HEK293 (cell line): Measurements from ENCODE around the gene PTGIS.

Experiments
- HOXC10 ChIP-seq: sonication (generic); formaldehyde crosslinking; IDR thresholded peaks from 2 replicates; pipeline ENCODE4 v1.8.1; 2023; ENCODE audit warnings: mild to moderate bottlenecking, missing genetic modification reagents
- IKZF3 ChIP-seq: fragments of 450-650 bp; IDR thresholded peaks from 2 replicates; pipeline ENCODE4 v1.5.0; 2018; ENCODE audit warnings: missing biosample characterization, mild to moderate bottlenecking, missing genetic modification characterization, moderate library complexity
- OSR2 ChIP-seq: fragments of 450-650 bp; formaldehyde crosslinking; IDR thresholded peaks from 2 replicates; pipeline ENCODE4 v1.5.1; 2016; ENCODE audit warnings: missing biosample characterization, missing genetic modification characterization
- SCRT1 ChIP-seq: fragments of 450-650 bp; formaldehyde crosslinking; IDR thresholded peaks from 2 replicates; pipeline ENCODE4 v1.5.1; 2016; ENCODE audit warnings: missing biosample characterization, missing genetic modification characterization, borderline replicate concordance
- SCRT2 ChIP-seq: fragments of 450-650 bp; formaldehyde crosslinking; IDR thresholded peaks from 2 replicates; pipeline ENCODE4 v1.5.1; 2016; ENCODE audit warnings: missing biosample characterization, missing genetic modification characterization
- SP7 ChIP-seq: fragments of 450-650 bp; formaldehyde crosslinking; IDR thresholded peaks from 2 replicates; pipeline ENCODE4 v1.5.1; 2016; ENCODE audit warnings: missing biosample characterization, missing genetic modification characterization
- WT1 ChIP-seq: fragments of 450-650 bp; formaldehyde crosslinking; IDR thresholded peaks from 2 replicates; pipeline ENCODE4 v1.5.1; 2016; ENCODE audit warnings: missing biosample characterization, missing genetic modification characterization
- ZBTB20 ChIP-seq: fragments of 450-650 bp; formaldehyde crosslinking; IDR thresholded peaks from 2 replicates; pipeline ENCODE4 v1.5.1; 2016; ENCODE audit warnings: missing biosample characterization, missing genetic modification characterization
- ZBTB26 ChIP-seq: fragments of 450-650 bp; formaldehyde crosslinking; optimal IDR thresholded peaks from 2 replicates; pipeline ENCODE3; 2016; ENCODE audit warnings: missing biosample characterization, mild to moderate bottlenecking, missing genetic modification characterization
- ZBTB48 ChIP-seq: fragments of 450-650 bp; formaldehyde crosslinking; IDR thresholded peaks from 2 replicates; pipeline ENCODE4 v1.5.1; 2016; ENCODE audit warnings: missing biosample characterization, missing genetic modification characterization
- ZEB2 ChIP-seq: fragments of 450-650 bp; formaldehyde crosslinking; IDR thresholded peaks from 2 replicates; pipeline ENCODE4 v1.5.1; 2016; ENCODE audit warnings: missing biosample characterization, missing genetic modification characterization
- ZNF121 ChIP-seq: fragments of 450-650 bp; formaldehyde crosslinking; IDR thresholded peaks from 2 replicates; pipeline ENCODE4 v1.5.1; 2016; ENCODE audit warnings: missing biosample characterization, missing genetic modification characterization
- ZNF2 ChIP-seq: fragments of 450-650 bp; formaldehyde crosslinking; IDR thresholded peaks from 2 replicates; pipeline ENCODE4 v1.5.1; 2016; ENCODE audit warnings: missing biosample characterization, missing genetic modification characterization
- ZNF24 ChIP-seq: fragments of 450-650 bp; formaldehyde crosslinking; IDR thresholded peaks from 2 replicates; pipeline ENCODE4 v1.5.1; 2016; ENCODE audit warnings: missing biosample characterization, missing genetic modification characterization
- ZNF335 ChIP-seq: fragments of 450-650 bp; formaldehyde crosslinking; conservative IDR thresholded peaks from 2 replicates; pipeline ENCODE4 v1.5.1; 2016; ENCODE audit warnings: missing biosample characterization, missing genetic modification characterization
- ZNF394 ChIP-seq: fragments of 450-650 bp; formaldehyde crosslinking; IDR thresholded peaks from 2 replicates; pipeline ENCODE4 v1.5.1; 2016; ENCODE audit warnings: missing biosample characterization, missing genetic modification characterization, mild to moderate bottlenecking, moderate library complexity, borderline replicate concordance
- ZNF514 ChIP-seq: fragments of 450-650 bp; formaldehyde crosslinking; IDR thresholded peaks from 2 replicates; pipeline ENCODE4 v1.5.1; 2016; ENCODE audit warnings: missing biosample characterization, missing genetic modification characterization
- ZNF561 ChIP-seq: fragments of 450-650 bp; IDR thresholded peaks from 2 replicates; pipeline ENCODE4 v1.5.1; 2018; ENCODE audit warnings: missing biosample characterization, missing genetic modification characterization, borderline replicate concordance
- ZNF600 ChIP-seq: fragments of 450-650 bp; formaldehyde crosslinking; IDR thresholded peaks from 2 replicates; pipeline ENCODE4 v1.5.1; 2016; ENCODE audit warnings: missing biosample characterization, missing genetic modification characterization
- ZNF629 ChIP-seq: fragments of 450-650 bp; formaldehyde crosslinking; IDR thresholded peaks from 2 replicates; pipeline ENCODE4 v1.5.1; 2017; ENCODE audit warnings: missing biosample characterization, missing genetic modification characterization
- ZNF654 ChIP-seq: fragments of 450-650 bp; formaldehyde crosslinking; IDR thresholded peaks from 2 replicates; pipeline ENCODE4 v1.5.1; 2016; ENCODE audit warnings: low read depth, missing biosample characterization, missing genetic modification characterization
- ZNF692 ChIP-seq: fragments of 450-650 bp; formaldehyde crosslinking; IDR thresholded peaks from 2 replicates; pipeline ENCODE4 v1.5.1; 2016; ENCODE audit warnings: missing biosample characterization, missing genetic modification characterization
- ZNF704 ChIP-seq: fragments of 450-650 bp; formaldehyde crosslinking; IDR thresholded peaks from 2 replicates; pipeline ENCODE4 v1.5.1; 2016; ENCODE audit warnings: missing biosample characterization, missing genetic modification characterization
- ZNF785 ChIP-seq: fragments of 450-650 bp; formaldehyde crosslinking; IDR thresholded peaks from 2 replicates; pipeline ENCODE4 v1.5.1; 2016; ENCODE audit warnings: missing biosample characterization, missing genetic modification characterization
- ZSCAN30 ChIP-seq: fragments of 450-650 bp; IDR thresholded peaks from 2 replicates; pipeline ENCODE4 v1.5.1; 2018; ENCODE audit warnings: missing biosample characterization, mild to moderate bottlenecking, missing genetic modification characterization, moderate library complexity
- ZSCAN4 ChIP-seq: fragments of 450-650 bp; formaldehyde crosslinking; IDR thresholded peaks from 2 replicates; pipeline ENCODE4 v1.5.1; 2017; ENCODE audit warnings: missing biosample characterization, missing genetic modification characterization
- ZXDB ChIP-seq: fragments of 450-650 bp; formaldehyde crosslinking; IDR thresholded peaks from 2 replicates; pipeline ENCODE4 v1.5.1; 2016; ENCODE audit warnings: missing biosample characterization, missing genetic modification characterization
- TF ChIP-seq, protein P1 (sequence below): fragments of 450-650 bp; formaldehyde crosslinking; IDR thresholded peaks from 2 replicates; pipeline ENCODE4 v1.5.1; 2017; ENCODE audit warnings: missing biosample characterization, missing genetic modification characterization
- TF ChIP-seq, protein P2 (sequence below): fragments of 450-650 bp; formaldehyde crosslinking; IDR thresholded peaks from 2 replicates; pipeline ENCODE4; 2016; ENCODE audit warnings: missing biosample characterization, missing genetic modification characterization
- TF ChIP-seq, protein P3 (sequence below): fragments of 450-650 bp; formaldehyde crosslinking; IDR thresholded peaks from 2 replicates; pipeline ENCODE4 v1.5.1; 2017; ENCODE audit warnings: missing biosample characterization, missing genetic modification characterization

PTGIS gene

DNA sequence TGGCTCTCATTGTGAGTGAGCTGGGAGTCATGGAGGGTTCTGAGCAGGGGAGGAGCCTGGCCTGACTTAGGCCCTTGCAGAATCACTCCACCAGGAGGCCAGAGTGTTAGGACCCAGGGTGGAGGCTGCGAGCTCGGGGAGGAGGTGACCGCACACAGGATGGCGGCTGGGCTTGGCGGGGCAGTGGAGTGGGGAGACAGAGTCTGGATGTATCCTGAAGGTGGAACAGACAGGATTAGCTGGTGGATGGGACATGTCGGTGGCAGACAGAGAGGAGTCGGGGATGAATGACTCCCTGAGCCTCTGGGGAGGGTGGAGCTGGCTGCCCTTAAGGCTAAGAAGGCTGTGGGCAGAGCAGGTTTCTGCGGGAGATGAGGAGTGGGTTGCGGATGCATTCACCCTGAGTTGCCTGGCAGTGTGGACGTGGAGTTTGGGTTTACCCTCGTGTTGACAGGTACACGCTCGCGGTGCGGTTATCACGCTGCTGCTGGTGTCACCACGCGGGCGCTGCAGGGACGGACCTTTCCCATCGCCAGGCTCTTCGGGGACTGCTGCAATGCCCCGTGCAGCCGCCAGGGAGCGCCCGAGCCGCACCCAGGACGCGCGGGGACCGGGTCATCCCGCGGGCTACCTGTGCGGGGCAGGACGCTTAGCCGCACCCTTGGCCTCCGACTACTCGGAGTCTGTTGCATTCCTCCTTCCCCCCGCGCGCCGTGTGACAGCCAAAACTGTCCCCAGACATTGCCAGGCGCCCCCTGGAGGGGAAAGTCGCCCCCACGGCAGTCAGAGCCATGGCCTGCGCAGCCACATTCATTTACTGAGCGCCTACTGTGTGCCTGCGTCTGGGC is 43.0 kb upstream of the PTGIS start (continued):
- peak; percentile 65 for TF ChIP-seq ZNF692 (tag by site-specific recombination)
- peak; percentile 16; the same call in 1 of the 2 replicates for TF ChIP-seq WT1 (tag by site-specific recombination)
- peak; percentile 64 for TF ChIP-seq ZNF654 (tag by site-specific recombination)
- TF ChIP-seq ZNF629 = peak; percentile 50
- peak; percentile 88 for TF ChIP-seq SCRT2 (tag by site-specific recombination)
- TF ChIP-seq ZNF561 (tag by site-specific recombination) = peak; percentile 79; the same call in 1 of the 2 replicates
- no peak for TF ChIP-seq ZNF121 (tag by site-specific recombination)
- TF ChIP-seq ZBTB48 (tag by site-specific recombination) = peak; percentile 76
- peak; percentile 87 for TF ChIP-seq ZEB2
- TF ChIP-seq ZXDB (tag by site-specific recombination) = peak; percentile 35; the same call in 1 of the 2 replicates
- TF ChIP-seq SCRT1 (tag by site-specific recombination) = 0 out of 2 replicates have a peak, but pooled peaks have one; percentile 24
- TF ChIP-seq ZNF704 (tag by site-specific recombination) = no peak
- TF ChIP-seq ZSCAN4 (tag by site-specific recombination) = 0 out of 2 replicates have a peak, but pooled peaks have one; percentile 13
- TF ChIP-seq SP7 (tag by site-specific recombination) = peak; percentile 52; the same call in 1 of the 2 replicates
- TF ChIP-seq ZNF24 (tag by site-specific recombination) = 0 out of 2 replicates have a peak, but pooled peaks have one; percentile 26
- peak; percentile 29; the same call in 1 of the 2 replicates for TF ChIP-seq OSR2 (tag by site-specific recombination)
- 0 out of 2 replicates have a peak, but pooled peaks have one; percentile 44 for TF ChIP-seq IKZF3 (tag by site-specific recombination)
- TF ChIP-seq, protein P1, sequence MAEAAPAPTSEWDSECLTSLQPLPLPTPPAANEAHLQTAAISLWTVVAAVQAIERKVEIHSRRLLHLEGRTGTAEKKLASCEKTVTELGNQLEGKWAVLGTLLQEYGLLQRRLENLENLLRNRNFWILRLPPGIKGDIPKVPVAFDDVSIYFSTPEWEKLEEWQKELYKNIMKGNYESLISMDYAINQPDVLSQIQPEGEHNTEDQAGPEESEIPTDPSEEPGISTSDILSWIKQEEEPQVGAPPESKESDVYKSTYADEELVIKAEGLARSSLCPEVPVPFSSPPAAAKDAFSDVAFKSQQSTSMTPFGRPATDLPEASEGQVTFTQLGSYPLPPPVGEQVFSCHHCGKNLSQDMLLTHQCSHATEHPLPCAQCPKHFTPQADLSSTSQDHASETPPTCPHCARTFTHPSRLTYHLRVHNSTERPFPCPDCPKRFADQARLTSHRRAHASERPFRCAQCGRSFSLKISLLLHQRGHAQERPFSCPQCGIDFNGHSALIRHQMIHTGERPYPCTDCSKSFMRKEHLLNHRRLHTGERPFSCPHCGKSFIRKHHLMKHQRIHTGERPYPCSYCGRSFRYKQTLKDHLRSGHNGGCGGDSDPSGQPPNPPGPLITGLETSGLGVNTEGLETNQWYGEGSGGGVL (tag by site-specific recombination) = no peak
- peak; percentile 83; the same call in 1 of the 2 replicates for TF ChIP-seq ZSCAN30 (tag by site-specific recombination)
- peak; percentile 96 for TF ChIP-seq ZNF335 (tag by site-specific recombination)
- TF ChIP-seq ZBTB20 (tag by site-specific recombination) = 0 out of 2 replicates have a peak, but pooled peaks have one; percentile 18
- TF ChIP-seq ZNF394 (tag by site-specific recombination) = peak; percentile 30; the same call in 1 of the 2 replicates
- no peak for TF ChIP-seq HOXC10
- TF ChIP-seq, protein P2, sequence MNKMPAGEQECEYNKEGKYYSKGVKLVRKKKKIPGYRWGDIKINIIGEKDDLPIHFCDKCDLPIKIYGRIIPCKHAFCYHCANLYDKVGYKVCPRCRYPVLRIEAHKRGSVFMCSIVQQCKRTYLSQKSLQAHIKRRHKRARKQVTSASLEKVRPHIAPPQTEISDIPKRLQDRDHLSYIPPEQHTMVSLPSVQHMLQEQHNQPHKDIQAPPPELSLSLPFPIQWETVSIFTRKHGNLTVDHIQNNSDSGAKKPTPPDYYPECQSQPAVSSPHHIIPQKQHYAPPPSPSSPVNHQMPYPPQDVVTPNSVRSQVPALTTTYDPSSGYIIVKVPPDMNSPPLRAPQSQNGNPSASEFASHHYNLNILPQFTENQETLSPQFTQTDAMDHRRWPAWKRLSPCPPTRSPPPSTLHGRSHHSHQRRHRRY (tag by site-specific recombination) = no peak
- TF ChIP-seq ZNF514 = no peak
- no peak for TF ChIP-seq ZNF785 (tag by site-specific recombination)
- TF ChIP-seq ZBTB26 (tag by site-specific recombination) = peak; percentile 62
- TF ChIP-seq ZNF600 (tag by site-specific recombination) = peak; percentile 79
- TF ChIP-seq, protein P3, sequence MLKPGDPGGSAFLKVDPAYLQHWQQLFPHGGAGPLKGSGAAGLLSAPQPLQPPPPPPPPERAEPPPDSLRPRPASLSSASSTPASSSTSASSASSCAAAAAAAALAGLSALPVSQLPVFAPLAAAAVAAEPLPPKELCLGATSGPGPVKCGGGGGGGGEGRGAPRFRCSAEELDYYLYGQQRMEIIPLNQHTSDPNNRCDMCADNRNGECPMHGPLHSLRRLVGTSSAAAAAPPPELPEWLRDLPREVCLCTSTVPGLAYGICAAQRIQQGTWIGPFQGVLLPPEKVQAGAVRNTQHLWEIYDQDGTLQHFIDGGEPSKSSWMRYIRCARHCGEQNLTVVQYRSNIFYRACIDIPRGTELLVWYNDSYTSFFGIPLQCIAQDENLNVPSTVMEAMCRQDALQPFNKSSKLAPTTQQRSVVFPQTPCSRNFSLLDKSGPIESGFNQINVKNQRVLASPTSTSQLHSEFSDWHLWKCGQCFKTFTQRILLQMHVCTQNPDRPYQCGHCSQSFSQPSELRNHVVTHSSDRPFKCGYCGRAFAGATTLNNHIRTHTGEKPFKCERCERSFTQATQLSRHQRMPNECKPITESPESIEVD (tag by site-specific recombination) = no peak
- peak; percentile 43; the same call in 1 of the 2 replicates for TF ChIP-seq ZNF2
